Heart left ventricle (tissue), 16 donors: ENCODE data around the gene GDAP1L1. TPM values are rescaled to one million over a fixed set of nuclear protein-coding genes. Genes with fewer than 3 reads are reported as not detected.
A peak's percentile ranks its signal among the peaks of the same experiment; 100 is the strongest.

Source experiments
- ATAC-seq, 4 donors: fragments of 200-7000 bp; cut with Tn5 transposase; one replicate each; pipeline ENCODE4 v1.9.1; 2020 to 2022; ENCODE audit warnings: moderate library complexity in 4 of 4, mild to moderate bottlenecking in 3 of 4, moderate number of reproducible peaks in 1 of 4
- DNase-seq, 5 donors: peaks; one replicate each; pipeline ENCODE4 v3.0.0-alpha.2; 2020
- H3K27ac ChIP-seq, 12 donors: fragments of 200-600 bp; sonication (generic) in 4 of 12; one replicate each; pipeline versions ENCODE4 v1.5.0 to v1.8.0; 2016 to 2022; ENCODE audit warnings: mild to moderate bottlenecking in 2 of 12
- H3K27me3 ChIP-seq, 9 donors: fragments of 200-600 bp; sonication (generic) in 2 of 9; one replicate each; pipeline versions ENCODE4 v1.5.1 to v1.8.0; 2016 to 2022; ENCODE audit warnings: mild to moderate bottlenecking in 3 of 9
- H3K36me3 ChIP-seq, 9 donors: fragments of 200-600 bp; sonication (generic) in 2 of 9; one replicate each; pipeline versions ENCODE4 v1.5.0 to v1.8.0; 2018 to 2022; ENCODE audit warnings: mild to moderate bottlenecking in 2 of 9
- H3K4me1 ChIP-seq, 12 donors: fragments of 200-600 bp; sonication (generic) in 4 of 12; one replicate each; pipeline versions ENCODE4 v1.5.0 to v1.8.0; 2016 to 2022; ENCODE audit warnings: mild to moderate bottlenecking in 3 of 12
- H3K4me3 ChIP-seq, 12 donors: fragments of 200-600 bp; sonication (generic) in 4 of 12; one replicate each; pipeline versions ENCODE4 v1.5.0 to v1.8.0; 2017 to 2022; ENCODE audit warnings: mild to moderate bottlenecking in 9 of 12, moderate library complexity in 4 of 12
- H3K9me3 ChIP-seq, 12 donors: fragments of 200-600 bp; sonication (generic) in 4 of 12; one replicate each; pipeline versions ENCODE4 v1.5.0 to v1.8.0; 2016 to 2022; ENCODE audit warnings: mild to moderate bottlenecking in 1 of 12
- CTCF ChIP-seq, 12 donors: fragments of 200-600 bp; sonication (generic) in 4 of 12; IDR thresholded peaks; one replicate each; pipeline versions ENCODE4 v1.5.0 to v1.8.0; 2018 to 2022; ENCODE audit warnings: antibody characterized with exemption in 12 of 12, mild to moderate bottlenecking in 5 of 12
- POLR2A ChIP-seq, 2 donors: fragments of 450-650 bp; IDR thresholded peaks; one replicate each; pipeline ENCODE4 v1.6.1; 2017; ENCODE audit warnings: antibody characterized with exemption in 2 of 2, mild to moderate bottlenecking in 2 of 2, moderate library complexity in 2 of 2
- WGBS, 4 donors: extraction: QIAGEN DNeasy Blood & Tissue Kit in 2 of 4; methylation state at CpG; one replicate each; pipeline versions ENCODE4 v1.1.5 to v1.1.7; 2013 to 2018; 5-methylcytosine and 5-hydroxymethylcytosine counted together
- intact Hi-C, 10 donors: fragments of 100-400 bp; cut with DNase I; formaldehyde crosslinking; loops; one replicate each; pipeline versions ENCODE4 v1.11.1 to v1.14.2; 2022
- polyA plus RNA-seq, 2 donors: library from polyadenylated mRNA; stranded (reverse); fragments of 200-250 nt; gene quantifications; one replicate each; pipeline ENCODE4 v1.2.3, GENCODE V29; 2013
- total RNA-seq, 9 donors: library from RNA; depleted of rRNA in 2 of 9; stranded (reverse); fragments of >200 nt in 2 of 9; fragmentation: NEBNext Ultra II Directional in 3 of 9; extraction: Animal tissue kit (Norgen Biotek cat#: 25700) in 3 of 9; gene quantifications; one replicate each; pipeline versions ENCODE4 v1.1.0 to v1.2.4, GENCODE V29; 2016 to 2023
- donor health status: ischemic (EF 13 %, LVEDD 7.1; RV severe dilation, severe dysfunction).
- donor health status: healthy with polysubstance abuse.
- donor health status: DM: no; HTN: yes; CAD: no.
- donor health status: DM: no; HTN: no; CAD: no.
- donor health status: ischemic (EF 25% LVEDD 6.9; RV normal size, moderate dysfunction).
- donor health status: ischemic (EF 25% LVEDD 5.7; RV mildly dilated, moderate dysfunction).
- donor health status: healthy.
- donor health status: DM: yes; HTN: yes; CAD: no.
- donor health status: ischemic (EF 35%, LVEDD 5.7; RV mildly dilated, moderate dysfunction).
- donor health status: nonischemic (EF 11% LVEDD 7.7; RV severe dilation, severe dysfunction).
- donor health status: DM: yes; HTN: yes; CAD: no.
- donor health status: PGD.
- donor health status: ischemic (EF 29% LVEDD 5.4; RV normal size, mild dysfunction).
- donor health status: nonischemic (EF 23%, LVEDD 6.1; RV moderate dilation, normal function).

Gene GDAP1L1
- total and polyA plus RNA-seq, 11 donors: 0.12 to 0.67 (median 0.35) TPM; not detected in 2

GRCh38 chr20:44284032-44284431, 36.9 kb downstream of the GDAP1L1 start:
- Histone ChIP-seq H3K4me1 (peaks cover 0 to 27% (median 11%) of the 10 kb centered on the region in 12 donors), H3K4me3 (no peak overlapping the region), H3K36me3 (no peaks in the 10 kb centered on the region), H3K9me3 (no peaks in the 10 kb centered on the region), H3K27me3 (no peaks in the 10 kb centered on the region), H3K27ac (no peak overlapping the region)
- no peak for DNase-seq
- intact Hi-C loops: loop anchor here in 1 of 10 donors (5.0 kb wide), 1 partner anchor 37 kb away; the partner anchor contains the start of gene GDAP1L1
- TF ChIP-seq POLR2A (IDR thresholded peaks at IDR 0.05) (no peak), CTCF (IDR thresholded peaks at IDR 0.05) (no peak)
- WGBS, 4 donors: 94 to 100% (median 95%) methylated on average over 1 of the region's 1 CpG
- ATAC-seq: no peak

- peaks cover 0 to 5% (median 0%) of the 10 kb centered on the region in 9 donors for H3K36me3 ChIP-seq
- ATAC-seq (peak; percentile 73 to 88 (median 79)), DNase-seq (peak in 3 of 5 donors; percentile 37 to 47 (median 46))
- TF ChIP-seq CTCF (IDR thresholded peaks at IDR 0.05) (no peak), POLR2A (IDR thresholded peaks at IDR 0.05) (no peak)
- peak overlapping the region in 9 of 12 donors; percentile 7 to 69 (median 44) for H3K27ac ChIP-seq
- peaks cover 0 to 18% (median 10%) of the 10 kb centered on the region in 12 donors for H3K4me1 ChIP-seq
- WGBS, 4 donors: 37 to 52% (median 44%) methylated on average over 5 of the region's 5 CpGs
- no peaks in the 10 kb centered on the region for H3K27me3 ChIP-seq
- H3K9me3 ChIP-seq: no peaks in the 10 kb centered on the region
- intact Hi-C loops: no loop called here
- no peak overlapping the region for H3K4me3 ChIP-seq
Observed at GRCh38 chr20:44287272-44288097, 40.4 kb downstream of the GDAP1L1 start.

- no peak for DNase-seq
- Histone ChIP-seq H3K4me3 (no peak overlapping the region), H3K36me3 (peaks cover 0 to 5% (median 0%) of the 10 kb centered on the region in 9 donors), H3K4me1 (peaks cover 0 to 17% (median 10%) of the 10 kb centered on the region in 12 donors), H3K27me3 (no peaks in the 10 kb centered on the region), H3K9me3 (no peaks in the 10 kb centered on the region), H3K27ac (peak overlapping the region in 2 of 12 donors; percentile 58 to 69)
- intact Hi-C loops: no loop called here
- no peak for TF ChIP-seq CTCF (IDR thresholded peaks at IDR 0.05)
- TF ChIP-seq POLR2A (IDR thresholded peaks at IDR 0.05): no peak
- 94 to 99% (median 98%) methylated on average over 3 of the region's 3 CpGs for WGBS, 4 donors
- peak; percentile 32 to 65 (median 46) for ATAC-seq
Observed at GRCh38 chr20:44288252-44288651, 41.1 kb downstream of the GDAP1L1 start.

GRCh38 chr20:44291754-44292153, 44.6 kb downstream of the GDAP1L1 start:
- Histone ChIP-seq H3K4me3 (no peak overlapping the region), H3K27me3 (no peaks in the 10 kb centered on the region), H3K36me3 (peaks cover 0 to 5% (median 0%) of the 10 kb centered on the region in 9 donors), H3K27ac (no peak overlapping the region), H3K9me3 (no peaks in the 10 kb centered on the region), H3K4me1 (peaks cover 0 to 37% (median 16%) of the 10 kb centered on the region in 12 donors)
- intact Hi-C loops: no loop called here
- TF ChIP-seq CTCF (IDR thresholded peaks at IDR 0.05) (no peak), POLR2A (IDR thresholded peaks at IDR 0.05) (no peak)
- whole genome bisulfite sequencing, 4 donors: 80 to 88% (median 87%) methylated on average over 7 of the region's 7 CpGs
- no peak for DNase-seq
- ATAC-seq: no peak
